H9 (cell line): ENCODE results near the gene CEP85L. TPM values are rescaled to one million over a fixed set of nuclear protein-coding genes. Genes with fewer than 3 reads are reported as not detected.

Source experiments
- DNase-seq: peaks from one replicate; pipeline ENCODE4 v3.0.0-alpha.2; 2017
- H2AFZ ChIP-seq: one replicate; pipeline ENCODE4 v1.6.1; 2013; ENCODE audit warnings: mild to moderate bottlenecking, low read length, control low read depth, moderate library complexity
- H2AK5ac ChIP-seq: 2 replicates; pipeline ENCODE4 v1.6.1; 2013; ENCODE audit warnings: low read length, control low read depth, mixed read lengths; ENCODE audit not compliant: insufficient read length
- H2BK120ac ChIP-seq: one replicate; pipeline ENCODE4 v1.6.1; 2013; ENCODE audit warnings: low read depth, mild to moderate bottlenecking, low read length, control low read depth, inconsistent platforms; ENCODE audit not compliant: poor library complexity, severe bottlenecking
- H2BK12ac ChIP-seq: 2 replicates; pipeline ENCODE4 v1.6.1; 2013; ENCODE audit warnings: low read length, control low read depth, mixed read lengths, low read depth; ENCODE audit not compliant: insufficient read length
- H2BK15ac ChIP-seq: 2 replicates; pipeline ENCODE4 v1.6.1; 2013; ENCODE audit warnings: low read depth, low read length, control low read depth
- H2BK20ac ChIP-seq: one replicate; pipeline ENCODE4 v1.6.1; 2013; ENCODE audit warnings: low read depth, mild to moderate bottlenecking, low read length, control low read depth, inconsistent platforms; ENCODE audit not compliant: poor library complexity, severe bottlenecking
- H2BK5ac ChIP-seq: 2 replicates; pipeline ENCODE4 v1.6.1; 2013; ENCODE audit warnings: low read length, control low read depth, mixed read lengths; ENCODE audit not compliant: insufficient read length
- H3K14ac ChIP-seq: 2 replicates; pipeline ENCODE4 v1.6.1; 2013; ENCODE audit warnings: low read length, control low read depth; ENCODE audit not compliant: insufficient read depth
- H3K18ac ChIP-seq: 2 replicates; pipeline ENCODE4 v1.6.1; 2013; ENCODE audit warnings: low read depth, mild to moderate bottlenecking, mixed read lengths, low read length, control low read depth; ENCODE audit not compliant: insufficient read length
- H3K23ac ChIP-seq: 2 replicates; pipeline ENCODE4 v1.6.1; 2013; ENCODE audit warnings: low read length, control low read depth, mixed read lengths, low read depth; ENCODE audit not compliant: insufficient read length
- H3K23me2 ChIP-seq: 2 replicates; pipeline ENCODE4 v1.6.1; 2013; ENCODE audit warnings: low read depth, mild to moderate bottlenecking, mixed read lengths, low read length, control low read depth; ENCODE audit not compliant: insufficient read length, poor library complexity, severe bottlenecking
- H3K27ac ChIP-seq: 2 replicates; pipeline ENCODE4 v1.5.1; 2013; ENCODE audit warnings: low read length, control low read depth, mixed read lengths, low read depth; ENCODE audit not compliant: insufficient read length
- H3K27me3 ChIP-seq: 2 replicates; pipeline ENCODE4 v1.6.1; 2013; ENCODE audit warnings: low read length, control low read depth, inconsistent platforms; ENCODE audit not compliant: insufficient read depth
- H3K4ac ChIP-seq: 2 replicates; pipeline ENCODE4 v1.6.1; 2013; ENCODE audit warnings: low read depth, mild to moderate bottlenecking, control low read depth, inconsistent platforms, low read length, moderate library complexity
- H3K4me1 ChIP-seq: 2 replicates; pipeline ENCODE4 v1.6.1; 2013; ENCODE audit warnings: low read length, control low read depth, inconsistent platforms; ENCODE audit not compliant: insufficient read depth
- H3K4me2 ChIP-seq: 2 replicates; pipeline ENCODE4 v1.6.1; 2013; ENCODE audit warnings: low read length, control low read depth, mixed read lengths; ENCODE audit not compliant: insufficient read length, insufficient read depth
- H3K56ac ChIP-seq: 2 replicates; pipeline ENCODE4 v1.6.1; 2013; ENCODE audit warnings: low read depth, mild to moderate bottlenecking, mixed read lengths, low read length, control low read depth; ENCODE audit not compliant: insufficient read length
- H3K79me1 ChIP-seq: 2 replicates; pipeline ENCODE4 v1.6.1; 2013; ENCODE audit warnings: low read depth, mild to moderate bottlenecking, moderate library complexity, low read length, control low read depth, inconsistent platforms; ENCODE audit not compliant: insufficient read depth, poor library complexity, severe bottlenecking
- H3K79me2 ChIP-seq: 2 replicates; pipeline ENCODE4 v1.6.1; 2013; ENCODE audit warnings: low read length, control low read depth, inconsistent platforms; ENCODE audit not compliant: insufficient read depth
- H3K9ac ChIP-seq: 2 replicates; pipeline ENCODE4 v1.6.1; 2013; ENCODE audit warnings: low read length, control low read depth, mixed read lengths; ENCODE audit not compliant: insufficient read length; ENCODE audit errors: extremely low read depth
- H3K9me3 ChIP-seq: one replicate; pipeline ENCODE4 v1.6.1; 2013; ENCODE audit warnings: low read depth, low read length, inconsistent platforms; ENCODE audit not compliant: control insufficient read depth
- H3T11ph ChIP-seq: one replicate; pipeline ENCODE4 v1.6.1; 2013; ENCODE audit warnings: mild to moderate bottlenecking, low read length, control low read depth, inconsistent platforms
- H4K20me1 ChIP-seq: one replicate; pipeline ENCODE4 v1.6.1; 2013; ENCODE audit not compliant: control insufficient read depth, insufficient read length, insufficient read depth
- H4K5ac ChIP-seq: 2 replicates; pipeline ENCODE4 v1.6.1; 2013; ENCODE audit warnings: low read depth, mild to moderate bottlenecking, mixed read lengths, low read length, control low read depth; ENCODE audit not compliant: insufficient read length
- H4K8ac ChIP-seq: replicated peaks from 2 replicates; pipeline ENCODE4 v1.6.1; 2013; ENCODE audit warnings: low read length, control low read depth, mixed read lengths, low read depth; ENCODE audit not compliant: insufficient read length
- H4K91ac ChIP-seq: 2 replicates; pipeline ENCODE4 v1.6.1; 2013; ENCODE audit warnings: low read depth, mild to moderate bottlenecking, moderate library complexity, mixed read lengths, low read length, control low read depth; ENCODE audit not compliant: insufficient read length
- H3K27ac Mint-ChIP-seq, 3 experiments: 2 replicates in 2 of 3; 3 replicates in 1 of 3; pipeline ENCODE4 v1.8.0; 2020 to 2021; ENCODE audit warnings: mixed read lengths in 3 of 3, mild to moderate bottlenecking in 1 of 3, moderate library complexity in 1 of 3
- H3K27me3 Mint-ChIP-seq: 2 replicates; pipeline ENCODE4 v1.8.0; 2021; ENCODE audit warnings: low read depth, mild to moderate bottlenecking, moderate library complexity, mixed read lengths
- H3K36me3 Mint-ChIP-seq, 3 experiments: 2 replicates in 2 of 3; 3 replicates in 1 of 3; pipeline ENCODE4 v1.8.0; 2020 to 2021; ENCODE audit warnings: low read depth in 3 of 3, mixed read lengths in 3 of 3; ENCODE audit not compliant: insufficient read depth in 1 of 3
- H3K4me1 Mint-ChIP-seq, 2 experiments: 2 replicates each; pipeline ENCODE4 v1.8.0; 2020; ENCODE audit warnings: mixed read lengths in 2 of 2
- H3K4me3 Mint-ChIP-seq, 2 experiments: 2 replicates in 1 of 2; 3 replicates in 1 of 2; pipeline ENCODE4 v1.8.0; 2020 to 2021; ENCODE audit warnings: mild to moderate bottlenecking in 2 of 2, mixed read lengths in 2 of 2, moderate library complexity in 1 of 2
- H3K9me3 Mint-ChIP-seq, 2 experiments: 2 replicates in 1 of 2; 3 replicates in 1 of 2; pipeline ENCODE4 v1.8.0; 2020; ENCODE audit warnings: mild to moderate bottlenecking in 2 of 2, mixed read lengths in 2 of 2, moderate library complexity in 1 of 2
- CTCF ChIP-seq: fragments of 200-600 bp; sonication (generic); conservative IDR thresholded peaks from 3 replicates; pipeline ENCODE4 v1.8.0; 2021; ENCODE audit warnings: antibody characterized with exemption, mild to moderate bottlenecking
- WGBS: extraction: QIAGEN DNeasy Blood & Tissue Kit; methylation state at CpG from one replicate; pipeline ENCODE4 v1.1.7; 2013; ENCODE audit warnings: missing lambda C conversion rate, low lambda C conversion rate, mixed read lengths; ENCODE audit not compliant: insufficient read length; ENCODE audit errors: extremely low coverage; 5-methylcytosine and 5-hydroxymethylcytosine counted together
- total RNA-seq: library from RNA; stranded (reverse); gene quantifications from 2 replicates; pipeline ENCODE4 v1.2.1, GENCODE V29; 2021

Gene CEP85L
- total RNA-seq, 1 experiment from 2014 or later, result 3.8 TPM

GRCh38 chr6:118586746-118587485 is 64.5 kb downstream of the CEP85L start:
- peaks cover 11% of the 10 kb centered on the region in 2 experiments for H3K4me1 Mint-ChIP-seq
- Histone ChIP-seq H3K4me1 (peaks cover 4% of the 10 kb centered on the region; the same call in 1 of the 2 replicates), H3K56ac (no peak overlapping the region), H3T11ph (no peak overlapping the region), H2BK5ac (no peak overlapping the region), H2BK15ac (no peak overlapping the region), H3K18ac (no peak overlapping the region), H3K23ac (no peak overlapping the region), H3K4me2 (no peak overlapping the region), H2AFZ (no peak overlapping the region), H2AK5ac (no peak overlapping the region), H2BK20ac (no peak overlapping the region), H3K14ac (no peak overlapping the region), H4K5ac (no peak overlapping the region), H3K23me2 (no peaks in the 10 kb centered on the region), H4K8ac (no peak overlapping the region), H2BK120ac (no peak overlapping the region), H2BK12ac (no peak overlapping the region), H3K79me1 (no peaks in the 10 kb centered on the region), H3K27me3 (no peaks in the 10 kb centered on the region), H3K9ac (no peak overlapping the region), H3K4ac (no peak overlapping the region), H4K20me1 (no peaks in the 10 kb centered on the region), H3K27ac (no peak overlapping the region), H3K9me3 (no peaks in the 10 kb centered on the region), H3K79me2 (no peaks in the 10 kb centered on the region), H4K91ac (no peak overlapping the region)
- no peak overlapping the region for H3K4me3 Mint-ChIP-seq
- H3K36me3 Mint-ChIP-seq, result no peaks in the 10 kb centered on the region
- WGBS, result no CpG with 5 or more reads among the region's 5 CpGs
- H3K9me3 Mint-ChIP-seq, result no peaks in the 10 kb centered on the region; a peak in 1 of 5 replicates
- no peak overlapping the region for H3K27ac Mint-ChIP-seq
- DNase-seq, result no peak
- no peak for TF ChIP-seq CTCF
- no peaks in the 10 kb centered on the region for H3K27me3 Mint-ChIP-seq
